ENCODE results near the gene FBRSL1.

GRCh38 chr12:132472386-132472785 lies 17.6 kb upstream of the FBRSL1 start:
- TF ChIP-seq CTCF (IDR thresholded peaks at IDR 0.05; ENCODE audit: low read length) (no peak), EZH2phosphoT487 (IDR thresholded peaks at IDR 0.05; ENCODE audit: low read length) (no peak)
